ENCODE measurements around the gene TP73.

Gene TP73

DNA sequence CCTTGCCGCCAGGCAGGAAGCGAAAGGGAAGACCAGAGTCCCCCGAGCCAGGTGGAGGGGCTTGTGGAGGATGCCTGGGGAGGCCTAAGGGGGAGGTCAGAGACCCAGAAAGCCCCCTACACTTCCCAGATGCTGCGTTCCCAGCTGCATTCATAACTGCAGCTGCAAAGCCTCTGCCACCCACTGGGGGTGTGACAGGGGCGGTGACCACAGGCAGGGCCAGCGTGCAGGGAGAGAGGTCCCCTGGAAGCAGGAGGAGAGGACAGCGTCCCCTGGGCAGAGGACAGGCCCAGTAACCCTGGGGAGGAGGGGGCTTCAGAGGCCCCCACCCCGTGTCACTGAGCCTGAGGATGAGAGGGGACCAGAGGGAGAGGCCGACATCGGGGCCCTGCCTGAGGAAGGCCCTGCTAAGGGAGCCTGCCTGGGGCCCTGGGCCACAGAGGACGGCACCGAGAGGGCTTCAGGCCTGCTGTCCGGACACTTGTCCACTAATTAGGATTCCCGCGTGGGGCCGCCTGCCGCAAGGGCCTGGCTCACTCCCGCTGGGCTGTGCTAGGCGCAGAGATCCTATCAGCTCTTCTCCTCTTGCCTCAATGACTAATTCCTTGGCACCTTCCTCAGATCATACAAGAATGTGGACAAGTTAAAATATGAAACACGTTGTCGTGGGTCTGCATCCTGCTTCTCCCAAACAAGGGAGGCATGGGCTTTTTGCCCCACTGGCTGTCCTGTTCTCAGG, 50.8 kb downstream of the TP73 start:
- TF ChIP-seq, protein P1, sequence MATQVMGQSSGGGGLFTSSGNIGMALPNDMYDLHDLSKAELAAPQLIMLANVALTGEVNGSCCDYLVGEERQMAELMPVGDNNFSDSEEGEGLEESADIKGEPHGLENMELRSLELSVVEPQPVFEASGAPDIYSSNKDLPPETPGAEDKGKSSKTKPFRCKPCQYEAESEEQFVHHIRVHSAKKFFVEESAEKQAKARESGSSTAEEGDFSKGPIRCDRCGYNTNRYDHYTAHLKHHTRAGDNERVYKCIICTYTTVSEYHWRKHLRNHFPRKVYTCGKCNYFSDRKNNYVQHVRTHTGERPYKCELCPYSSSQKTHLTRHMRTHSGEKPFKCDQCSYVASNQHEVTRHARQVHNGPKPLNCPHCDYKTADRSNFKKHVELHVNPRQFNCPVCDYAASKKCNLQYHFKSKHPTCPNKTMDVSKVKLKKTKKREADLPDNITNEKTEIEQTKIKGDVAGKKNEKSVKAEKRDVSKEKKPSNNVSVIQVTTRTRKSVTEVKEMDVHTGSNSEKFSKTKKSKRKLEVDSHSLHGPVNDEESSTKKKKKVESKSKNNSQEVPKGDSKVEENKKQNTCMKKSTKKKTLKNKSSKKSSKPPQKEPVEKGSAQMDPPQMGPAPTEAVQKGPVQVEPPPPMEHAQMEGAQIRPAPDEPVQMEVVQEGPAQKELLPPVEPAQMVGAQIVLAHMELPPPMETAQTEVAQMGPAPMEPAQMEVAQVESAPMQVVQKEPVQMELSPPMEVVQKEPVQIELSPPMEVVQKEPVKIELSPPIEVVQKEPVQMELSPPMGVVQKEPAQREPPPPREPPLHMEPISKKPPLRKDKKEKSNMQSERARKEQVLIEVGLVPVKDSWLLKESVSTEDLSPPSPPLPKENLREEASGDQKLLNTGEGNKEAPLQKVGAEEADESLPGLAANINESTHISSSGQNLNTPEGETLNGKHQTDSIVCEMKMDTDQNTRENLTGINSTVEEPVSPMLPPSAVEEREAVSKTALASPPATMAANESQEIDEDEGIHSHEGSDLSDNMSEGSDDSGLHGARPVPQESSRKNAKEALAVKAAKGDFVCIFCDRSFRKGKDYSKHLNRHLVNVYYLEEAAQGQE (IDR thresholded peaks at IDR 0.05; ENCODE audit: insufficient read depth in 1 of 2, low read depth in 2 of 2, low read length in 2 of 2) = no peak
- no peak for TF ChIP-seq SIN3A (IDR thresholded peaks at IDR 0.05; ENCODE audit: borderline replicate concordance, insufficient read depth, low read length)
- no peak for TF ChIP-seq TAF1 (IDR thresholded peaks at IDR 0.05; ENCODE audit: borderline replicate concordance, insufficient read depth, low read length)
- no peak for TF ChIP-seq POLR2AphosphoS5 (IDR thresholded peaks at IDR 0.05; ENCODE audit: low read depth, low read length)
- TF ChIP-seq FOXP2 (optimal IDR thresholded peaks at IDR 0.05; ENCODE audit: borderline replicate concordance, extremely low read depth, extremely low read length, insufficient read depth) = no peak

DNA sequence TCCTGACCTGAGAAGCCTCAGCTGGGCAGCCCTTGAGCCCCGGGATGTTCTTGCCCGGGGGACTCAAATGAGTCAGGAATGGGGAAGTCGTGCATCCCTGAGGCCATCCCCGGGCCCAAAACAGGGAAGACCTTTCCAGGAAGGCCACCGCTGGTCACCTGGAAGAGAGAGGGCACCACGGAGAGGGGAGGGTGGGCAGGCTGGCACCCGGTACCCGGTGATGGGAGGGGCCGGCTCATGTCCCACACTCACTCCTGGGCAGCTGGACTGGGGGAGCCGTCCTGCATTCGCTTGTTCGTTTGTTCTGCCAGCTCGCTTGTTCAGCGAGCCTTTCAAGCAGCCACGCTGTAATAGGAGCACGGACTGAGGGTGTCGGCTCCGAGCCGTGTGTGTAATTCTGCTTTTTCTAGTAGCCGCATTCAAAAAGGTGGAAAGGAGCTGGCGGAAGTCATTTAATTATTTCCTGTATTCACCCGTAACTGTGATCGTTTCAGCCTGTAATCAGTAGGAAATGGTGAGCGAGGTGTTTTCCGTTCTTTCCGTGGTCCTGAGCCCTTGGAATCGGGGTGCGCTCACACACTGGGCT, 51.6 kb downstream of the TP73 start:
- TF ChIP-seq, protein P1 (IDR thresholded peaks at IDR 0.05; ENCODE audit: insufficient read depth in 1 of 2, low read depth in 2 of 2, low read length in 2 of 2) = no peak
- TF ChIP-seq FOXP2 (optimal IDR thresholded peaks at IDR 0.05; ENCODE audit: borderline replicate concordance, extremely low read depth, extremely low read length, insufficient read depth) = no peak
- no peak for TF ChIP-seq POLR2AphosphoS5 (IDR thresholded peaks at IDR 0.05; ENCODE audit: low read depth, low read length)
- no peak for TF ChIP-seq TAF1 (IDR thresholded peaks at IDR 0.05; ENCODE audit: borderline replicate concordance, insufficient read depth, low read length)
- TF ChIP-seq SIN3A (IDR thresholded peaks at IDR 0.05; ENCODE audit: borderline replicate concordance, insufficient read depth, low read length) = no peak

DNA sequence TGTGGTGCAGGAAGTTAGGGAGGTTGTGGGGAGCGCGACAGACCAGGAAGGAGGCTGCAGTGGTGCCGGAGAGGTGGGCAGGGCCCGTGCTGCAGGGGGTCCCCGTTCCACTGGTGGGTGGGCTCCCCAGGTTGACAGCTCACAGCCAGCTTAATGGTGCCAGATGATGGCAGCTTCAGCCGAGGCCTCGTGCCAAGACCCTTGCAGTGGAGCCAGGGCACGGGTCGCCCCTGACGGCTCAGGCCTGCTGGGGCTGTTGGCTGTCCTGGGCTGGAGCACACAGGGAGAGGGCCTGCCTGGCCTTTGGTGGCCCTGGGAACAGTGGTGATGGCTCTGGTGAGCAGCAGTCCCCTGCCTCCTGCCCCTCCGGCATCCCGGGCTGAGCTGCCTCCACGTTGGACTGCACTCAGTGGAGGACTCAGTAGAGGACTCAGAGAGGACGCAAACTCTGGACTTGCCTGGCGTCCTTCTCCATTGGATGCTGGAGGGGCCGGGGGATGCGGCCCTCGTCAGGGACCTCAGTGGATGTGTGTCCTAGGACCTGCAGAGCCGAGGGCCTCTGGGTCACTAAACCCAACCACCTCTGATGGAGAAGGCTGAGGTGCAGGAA, 53.1 kb downstream of the TP73 start:
- TF ChIP-seq FOXP2 (optimal IDR thresholded peaks at IDR 0.05; ENCODE audit: borderline replicate concordance, extremely low read depth, extremely low read length, insufficient read depth) (no peak), SIN3A (IDR thresholded peaks at IDR 0.05; ENCODE audit: borderline replicate concordance, insufficient read depth, low read length) (no peak)

DNA sequence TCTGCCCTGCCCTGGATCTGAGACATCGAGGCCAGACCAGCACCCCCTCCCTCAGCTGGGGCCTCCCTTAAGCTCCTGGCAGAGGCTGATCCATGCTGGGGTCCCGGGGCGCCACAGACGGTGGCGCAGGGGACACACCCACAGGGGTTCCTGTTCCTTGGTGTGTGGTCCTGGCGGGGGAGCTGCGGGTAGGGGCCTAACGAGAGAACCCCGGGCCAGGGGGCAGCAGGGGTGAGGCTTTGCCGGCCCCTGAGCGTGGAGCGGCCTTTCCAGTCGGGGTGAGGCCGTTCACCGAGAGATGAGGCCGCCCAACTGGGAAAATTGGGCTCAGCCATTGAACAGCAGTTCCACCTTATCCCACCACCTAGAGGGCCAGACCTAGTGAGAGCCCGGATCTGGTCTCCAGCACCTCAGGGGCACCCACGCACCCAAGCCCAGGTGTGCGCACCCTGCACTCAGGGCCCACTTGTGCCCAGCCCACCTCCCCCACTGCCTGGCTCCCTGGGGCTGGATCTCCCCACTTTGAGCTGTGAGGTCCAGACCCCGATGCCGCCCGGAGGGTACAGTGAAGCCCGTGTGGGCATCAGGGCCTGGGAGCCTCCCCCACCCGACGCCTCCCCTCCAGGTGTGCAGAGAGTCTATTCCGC, 54.5 kb downstream of the TP73 start:
- TF ChIP-seq TAF1 (IDR thresholded peaks at IDR 0.05; ENCODE audit: borderline replicate concordance, insufficient read depth, low read length) (no peak), POLR2AphosphoS5 (IDR thresholded peaks at IDR 0.05; ENCODE audit: low read depth, low read length) (no peak), FOXP2 (optimal IDR thresholded peaks at IDR 0.05; ENCODE audit: borderline replicate concordance, extremely low read depth, extremely low read length, insufficient read depth) (no peak), SIN3A (IDR thresholded peaks at IDR 0.05; ENCODE audit: borderline replicate concordance, insufficient read depth, low read length) (no peak)
- TF ChIP-seq, protein P1 (IDR thresholded peaks at IDR 0.05; ENCODE audit: insufficient read depth in 1 of 2, low read depth in 2 of 2, low read length in 2 of 2) = no peak

DNA sequence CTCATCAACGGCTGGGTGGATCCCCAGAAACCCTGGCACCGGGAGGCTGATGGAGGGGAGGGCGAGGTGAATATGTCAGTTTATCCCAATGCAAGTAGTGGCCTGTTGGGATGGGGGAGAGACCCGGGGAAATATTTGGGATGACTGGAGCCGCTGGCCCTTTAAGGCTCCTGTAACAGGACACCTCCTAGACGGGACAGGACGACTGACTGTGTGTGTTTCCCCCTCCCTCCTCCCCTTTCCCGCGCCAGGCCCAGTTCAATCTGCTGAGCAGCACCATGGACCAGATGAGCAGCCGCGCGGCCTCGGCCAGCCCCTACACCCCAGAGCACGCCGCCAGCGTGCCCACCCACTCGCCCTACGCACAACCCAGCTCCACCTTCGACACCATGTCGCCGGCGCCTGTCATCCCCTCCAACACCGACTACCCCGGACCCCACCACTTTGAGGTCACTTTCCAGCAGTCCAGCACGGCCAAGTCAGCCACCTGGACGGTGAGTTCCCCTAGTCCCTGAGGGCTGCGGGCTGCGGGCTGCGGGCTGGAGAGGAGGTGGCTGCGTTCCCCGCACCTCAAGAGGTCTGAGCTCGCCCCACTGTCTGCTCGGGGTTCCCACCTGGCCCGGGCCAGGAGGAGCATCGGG, 55.1 kb downstream of the TP73 start:
- TF ChIP-seq, protein P1 (IDR thresholded peaks at IDR 0.05; ENCODE audit: insufficient read depth in 1 of 2, low read depth in 2 of 2, low read length in 2 of 2) = no peak
- no peak for TF ChIP-seq FOXP2 (optimal IDR thresholded peaks at IDR 0.05; ENCODE audit: borderline replicate concordance, extremely low read depth, extremely low read length, insufficient read depth)
- no peak for TF ChIP-seq SIN3A (IDR thresholded peaks at IDR 0.05; ENCODE audit: borderline replicate concordance, insufficient read depth, low read length)
- TF ChIP-seq TAF1 (IDR thresholded peaks at IDR 0.05; ENCODE audit: borderline replicate concordance, insufficient read depth, low read length) = no peak
- TF ChIP-seq POLR2AphosphoS5 (IDR thresholded peaks at IDR 0.05; ENCODE audit: low read depth, low read length) = no peak
